ENCODE measurements around the gene MGMT. TPM values are rescaled to one million over a fixed set of nuclear protein-coding genes. Genes with fewer than 3 reads are reported as not detected.
A peak's percentile ranks its signal among the peaks of the same experiment; 100 is the strongest.

Gene MGMT
- total and polyA plus RNA-seq, 9 of the 15 experiments (the other 6 are each of a cell fraction or from before 2014, with no cell fraction given): 0.03 to 0.29 (median 0.11) TPM; not detected in 4

GRCh38 chr10:129491123-129491734, 24.2 kb downstream of the MGMT start:
- H3K4me3 ChIP-seq: no peak overlapping the region
- H3K9me1 ChIP-seq (ENCODE audit: control insufficient read depth, insufficient read depth, low read length): no peaks in the 10 kb centered on the region
- no peaks in the 10 kb centered on the region for H3K79me2 ChIP-seq (ENCODE audit: control insufficient read depth, insufficient read depth, low read length)
- POLR2A ChIA-PET: no interaction called here
- no peaks in the 10 kb centered on the region for H3K9me3 ChIP-seq (replicated peaks; ENCODE audit: control insufficient read depth, insufficient read depth, low read depth, low read length)
- H3K4me2 ChIP-seq (ENCODE audit: insufficient read depth, low read length): no peak overlapping the region
- H3K9ac ChIP-seq (ENCODE audit: insufficient read depth in 1 of 2, low read depth in 2 of 2, low read length in 2 of 2): no peak overlapping the region
- CTCF ChIA-PET (ENCODE audit: low intra/inter-chr PET ratio): no interaction called here
- intact Hi-C loops (cut with micrococcal nuclease): no loop called here
- ATAC-seq (no peak), DNase-seq (ENCODE audit: extremely low read depth in 1 of 4, low spot score in 3 of 4) (no peak), FAIRE-seq (no peak)
- in situ Hi-C loops (cut with MboI): no loop called here
- no peak overlapping the region for H3K27ac ChIP-seq (ENCODE audit: extremely low read depth, low read depth, low read length)
- no peaks in the 10 kb centered on the region for H4K20me1 ChIP-seq (replicated peaks; ENCODE audit: control insufficient read depth, insufficient read depth, low read length)
- no peak overlapping the region for H2AFZ ChIP-seq (ENCODE audit: low read depth, low read length)
- H3K27me3 ChIP-seq (ENCODE audit: control insufficient read depth in 2 of 2, insufficient read depth in 2 of 2, low read length in 2 of 2): no peaks in the 10 kb centered on the region
- no TSS peak for BruUV-seq (replicated peaks)
- 0% methylated on average over 5 of the region's 5 CpGs for WGBS (ENCODE audit: insufficient coverage, low coverage, missing lambda C conversion rate)
- no peaks in the 10 kb centered on the region for H3K36me3 ChIP-seq (ENCODE audit: control insufficient read depth, insufficient read depth, low read length)
- no peaks in the 10 kb centered on the region for H3K4me1 ChIP-seq (replicated peaks in 1 of 2; ENCODE audit: control insufficient read depth in 2 of 2, insufficient read depth in 2 of 2, low read length in 2 of 2)
- no peak for TF ChIP-seq DEAF1 (CRISPR knock-in tag; IDR thresholded peaks at IDR 0.05)
- TF ChIP-seq RAD51 (IDR thresholded peaks at IDR 0.05; ENCODE audit: borderline replicate concordance, low read depth): no peak
- 0 out of 2 replicates have a peak, but pooled peaks have one; percentile 48 for TF ChIP-seq CBX5 (IDR thresholded peaks at IDR 0.05; ENCODE audit: borderline replicate concordance, low read depth)
- no peak for TF ChIP-seq HSF4 (CRISPR knock-in tag; IDR thresholded peaks at IDR 0.05; ENCODE audit: borderline replicate concordance)
- TF ChIP-seq LCOR (CRISPR knock-in tag; IDR thresholded peaks at IDR 0.05): no peak
- TF ChIP-seq ZNF121 (CRISPR knock-in tag; conservative IDR thresholded peaks at IDR 0.05): no peak
- TF ChIP-seq ZBTB43 (CRISPR knock-in tag; IDR thresholded peaks at IDR 0.05): no peak
- TF ChIP-seq CLOCK (CRISPR knock-in tag; IDR thresholded peaks at IDR 0.05; ENCODE audit: borderline replicate concordance): no peak
- TF ChIP-seq GABPB2 (CRISPR knock-in tag; conservative IDR thresholded peaks at IDR 0.05): no peak
- TF ChIP-seq ZBTB49 (CRISPR knock-in tag; IDR thresholded peaks at IDR 0.05; ENCODE audit: borderline replicate concordance): no peak
- TF ChIP-seq ZNF24 (IDR thresholded peaks at IDR 0.05): no peak
- no peak for TF ChIP-seq STAG1 (CRISPR knock-in tag; IDR thresholded peaks at IDR 0.05; ENCODE audit: borderline replicate concordance)

Data from K562 (cell line).